Esophagus muscularis mucosa (tissue), 4 donors: ENCODE results near the gene CEP350. TPM values are rescaled to one million over a fixed set of nuclear protein-coding genes. Genes with fewer than 3 reads are reported as not detected.

Experiments used
- DNase-seq: peaks from one replicate; pipeline ENCODE4 v3.0.0-alpha.2; 2017; ENCODE audit errors: extremely low spot score
- H3K27ac ChIP-seq, 4 donors: fragments of 200-600 bp; sonication (generic); replicated peaks in 1 of 4; 1 replicate in 3 of 4; 2 replicates in 1 of 4; pipeline ENCODE4 v1.5.1; 2016 to 2019; ENCODE audit warnings: mild to moderate bottlenecking in 1 of 4
- H3K27me3 ChIP-seq, 4 donors: fragments of 200-600 bp; sonication (generic); one replicate each; pipeline versions ENCODE4 v1.5.1 to v1.6.0; 2016 to 2019
- H3K36me3 ChIP-seq, 4 donors: fragments of 200-600 bp; sonication (generic); one replicate each; pipeline ENCODE4 v1.5.1; 2016 to 2019
- H3K4me1 ChIP-seq, 4 donors: fragments of 200-600 bp; sonication (generic); one replicate each; pipeline ENCODE4 v1.5.1; 2016 to 2019
- H3K4me3 ChIP-seq, 4 donors: fragments of 200-600 bp; sonication (generic); 1 replicate in 2 of 4; 2 replicates in 2 of 4; pipeline ENCODE4 v1.5.1; 2016 to 2019; ENCODE audit warnings: mild to moderate bottlenecking in 4 of 4, moderate library complexity in 1 of 4
- H3K9me3 ChIP-seq, 4 donors: fragments of 200-600 bp; sonication (generic); 1 replicate in 3 of 4; 2 replicates in 1 of 4; pipeline ENCODE4 v1.5.1; 2016 to 2019
- EP300 ChIP-seq: sonication (generic); formaldehyde crosslinking; IDR thresholded peaks from one replicate; pipeline ENCODE4 v1.6.1; 2017; ENCODE audit warnings: antibody characterized with exemption
- POLR2A ChIP-seq: fragments of 450-650 bp; IDR thresholded peaks from one replicate; pipeline ENCODE4 v1.6.1; 2017; ENCODE audit warnings: antibody characterized with exemption, moderate library complexity, mild to moderate bottlenecking, low read depth
- POLR2AphosphoS5 ChIP-seq, 2 donors: sonication (generic); formaldehyde crosslinking; IDR thresholded peaks; one replicate each; pipeline ENCODE4 v1.6.1; 2017; ENCODE audit warnings: antibody characterized with exemption in 2 of 2
- WGBS: methylation state at CpG from one replicate; pipeline ENCODE4 v1.1.5; 2018; 5-methylcytosine and 5-hydroxymethylcytosine counted together
- intact Hi-C: fragments of 100-400 bp; cut with DNase I; formaldehyde crosslinking; loops from one replicate; pipeline ENCODE4 v1.15.1; 2023
- total RNA-seq, 4 donors: library from RNA; depleted of rRNA; stranded (reverse); fragments of >200 nt; gene quantifications; one replicate each; pipeline versions ENCODE4 v1.1.0 to v1.2.1, GENCODE V29; 2016
- TF ChIP-seq, protein P1 (sequence below), 3 experiments: fragments of 200-600 bp in 2 of 3; fragments of 450-650 bp in 1 of 3; sonication (generic) in 2 of 3; IDR thresholded peaks; one replicate each; pipeline ENCODE4 v1.5.1; 2017 to 2019; ENCODE audit warnings: antibody characterized with exemption in 3 of 3, mild to moderate bottlenecking in 2 of 3, moderate library complexity in 1 of 3

Gene CEP350
- total RNA-seq, 4 donors from 2014 or later, result 61.0 to 80.6 (median 65.1) TPM

DNA sequence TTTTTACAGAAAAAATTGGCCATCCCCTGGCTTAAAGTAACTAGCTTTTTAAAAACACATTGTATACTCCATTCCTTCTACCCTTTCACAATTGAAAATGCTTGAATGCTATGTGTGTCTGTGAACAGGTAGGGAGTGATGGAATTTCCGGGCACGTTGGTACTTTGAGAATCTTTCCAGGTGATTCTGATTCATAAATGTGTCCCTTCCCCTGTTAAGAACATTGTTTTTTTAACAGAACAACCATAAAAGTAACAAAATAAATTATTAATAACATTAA is 142.7 kb downstream of the CEP350 start:
- H3K4me3 ChIP-seq, result no peak overlapping the region
- no peak overlapping the region for H3K27ac ChIP-seq
- no peaks in the 10 kb centered on the region for H3K27me3 ChIP-seq
- TF ChIP-seq POLR2A, result no peak
- TF ChIP-seq, protein P1, sequence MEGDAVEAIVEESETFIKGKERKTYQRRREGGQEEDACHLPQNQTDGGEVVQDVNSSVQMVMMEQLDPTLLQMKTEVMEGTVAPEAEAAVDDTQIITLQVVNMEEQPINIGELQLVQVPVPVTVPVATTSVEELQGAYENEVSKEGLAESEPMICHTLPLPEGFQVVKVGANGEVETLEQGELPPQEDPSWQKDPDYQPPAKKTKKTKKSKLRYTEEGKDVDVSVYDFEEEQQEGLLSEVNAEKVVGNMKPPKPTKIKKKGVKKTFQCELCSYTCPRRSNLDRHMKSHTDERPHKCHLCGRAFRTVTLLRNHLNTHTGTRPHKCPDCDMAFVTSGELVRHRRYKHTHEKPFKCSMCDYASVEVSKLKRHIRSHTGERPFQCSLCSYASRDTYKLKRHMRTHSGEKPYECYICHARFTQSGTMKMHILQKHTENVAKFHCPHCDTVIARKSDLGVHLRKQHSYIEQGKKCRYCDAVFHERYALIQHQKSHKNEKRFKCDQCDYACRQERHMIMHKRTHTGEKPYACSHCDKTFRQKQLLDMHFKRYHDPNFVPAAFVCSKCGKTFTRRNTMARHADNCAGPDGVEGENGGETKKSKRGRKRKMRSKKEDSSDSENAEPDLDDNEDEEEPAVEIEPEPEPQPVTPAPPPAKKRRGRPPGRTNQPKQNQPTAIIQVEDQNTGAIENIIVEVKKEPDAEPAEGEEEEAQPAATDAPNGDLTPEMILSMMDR (IDR thresholded peaks at IDR 0.05), result no peak
- no peak for TF ChIP-seq EP300
- no peak for TF ChIP-seq POLR2AphosphoS5 (IDR thresholded peaks at IDR 0.05)
- intact Hi-C loops, result no loop called here
- DNase-seq, result no peak
- H3K36me3 ChIP-seq, result peaks cover 17 to 91% (median 73%) of the 10 kb centered on the region in 4 donors
- H3K4me1 ChIP-seq, result peaks cover 0 to 19% (median 4%) of the 10 kb centered on the region in 4 donors
- no peaks in the 10 kb centered on the region for H3K9me3 ChIP-seq
- WGBS, result 77% methylated on average over 2 of the region's 2 CpGs

DNA sequence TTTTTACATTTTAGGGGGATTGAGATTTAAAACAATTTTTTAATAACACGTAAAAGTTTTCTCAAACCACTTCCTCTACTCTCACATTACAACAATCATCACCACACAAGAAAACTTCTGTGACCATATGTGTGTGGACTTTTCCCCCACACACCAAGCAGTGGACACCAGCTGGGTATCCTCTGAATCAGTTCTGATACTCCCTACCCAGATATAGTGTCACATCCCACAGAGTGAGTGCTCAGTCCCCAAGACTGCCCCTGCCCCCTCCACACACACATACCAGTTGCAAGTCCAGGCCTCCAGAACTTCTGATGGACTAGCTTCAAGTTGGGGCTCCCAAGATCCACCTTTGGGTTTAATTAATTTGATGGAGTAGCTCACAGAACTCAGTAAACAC is 146.8 kb downstream of the CEP350 start:
- H3K4me3 ChIP-seq, result no peak overlapping the region
- TF ChIP-seq POLR2A (no peak), EP300 (no peak), POLR2AphosphoS5 (IDR thresholded peaks at IDR 0.05) (no peak)
- TF ChIP-seq, protein P1 (IDR thresholded peaks at IDR 0.05), result no peak
- WGBS, result 89% methylated on average over 1 of the region's 1 CpG
- no peaks in the 10 kb centered on the region for H3K27me3 ChIP-seq
- peaks cover 0 to 19% (median 4%) of the 10 kb centered on the region in 4 donors for H3K4me1 ChIP-seq
- peaks cover 14 to 65% (median 46%) of the 10 kb centered on the region in 4 donors for H3K36me3 ChIP-seq
- no peak for DNase-seq
- H3K9me3 ChIP-seq, result no peaks in the 10 kb centered on the region
- intact Hi-C loops, result no loop called here
- no peak overlapping the region for H3K27ac ChIP-seq

DNA sequence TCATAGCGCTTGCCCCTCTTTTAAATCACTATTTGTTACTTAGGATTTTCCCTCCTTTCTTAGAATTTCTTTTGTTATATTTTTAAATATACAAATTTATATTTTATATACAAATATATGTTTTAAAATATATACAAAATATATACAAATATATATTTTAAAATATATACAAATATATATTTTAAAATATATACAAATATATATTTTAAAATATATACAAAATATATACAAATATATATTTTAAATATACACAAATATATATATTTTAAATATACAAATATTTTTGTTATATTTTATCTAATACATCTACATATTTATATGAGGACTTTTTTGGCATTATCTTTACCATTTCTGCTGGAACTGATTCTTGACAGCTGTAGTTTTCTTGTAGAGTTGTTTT is 149.2 kb downstream of the CEP350 start:
- Histone ChIP-seq H3K9me3 (no peaks in the 10 kb centered on the region), H3K36me3 (peaks cover 23 to 53% (median 35%) of the 10 kb centered on the region in 4 donors), H3K27me3 (no peaks in the 10 kb centered on the region), H3K27ac (no peak overlapping the region), H3K4me1 (peaks cover 0 to 16% (median 6%) of the 10 kb centered on the region in 4 donors), H3K4me3 (no peak overlapping the region)
- DNase-seq, result no peak
- TF ChIP-seq, protein P1 (IDR thresholded peaks at IDR 0.05), result no peak
- no peak for TF ChIP-seq POLR2AphosphoS5 (IDR thresholded peaks at IDR 0.05)
- no peak for TF ChIP-seq EP300
- TF ChIP-seq POLR2A, result no peak
- intact Hi-C loops, result no loop called here
- 100% methylated on average over 1 of the region's 1 CpG for WGBS

DNA sequence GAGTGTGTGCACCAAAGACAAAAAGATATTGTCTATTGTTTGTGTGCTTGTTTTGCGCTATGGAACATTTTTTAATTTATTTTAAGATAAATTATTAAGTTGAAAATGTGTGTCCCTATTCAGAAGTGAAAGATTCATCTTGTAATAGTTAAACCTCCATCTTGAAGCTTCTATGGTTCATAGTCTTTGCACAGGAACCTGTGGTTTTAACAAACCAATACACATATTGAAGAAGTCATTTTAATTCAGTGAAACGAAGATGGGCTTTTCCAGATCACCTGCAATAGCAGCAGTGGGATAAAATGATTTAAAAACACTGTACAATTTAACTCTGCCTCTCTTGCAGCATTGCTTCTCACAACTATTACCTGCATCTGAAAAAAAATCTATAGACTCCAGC is 157.5 kb downstream of the CEP350 start:
- Histone ChIP-seq H3K4me1 (peaks cover 20 to 52% (median 36%) of the 10 kb centered on the region in 4 donors), H3K27ac (peak overlapping the region in 3 of 4 donors; percentile 34 to 56 (median 53)), H3K9me3 (no peaks in the 10 kb centered on the region), H3K4me3 (no peak overlapping the region), H3K36me3 (peaks cover 11 to 44% (median 29%) of the 10 kb centered on the region in 4 donors), H3K27me3 (no peaks in the 10 kb centered on the region)
- no peak for DNase-seq
- intact Hi-C loops, result no loop called here
- 97% methylated on average over 2 of the region's 2 CpGs for WGBS
- no peak for TF ChIP-seq EP300
- TF ChIP-seq, protein P1 (IDR thresholded peaks at IDR 0.05), result no peak
- TF ChIP-seq POLR2A, result no peak
- TF ChIP-seq POLR2AphosphoS5 (IDR thresholded peaks at IDR 0.05), result no peak

DNA sequence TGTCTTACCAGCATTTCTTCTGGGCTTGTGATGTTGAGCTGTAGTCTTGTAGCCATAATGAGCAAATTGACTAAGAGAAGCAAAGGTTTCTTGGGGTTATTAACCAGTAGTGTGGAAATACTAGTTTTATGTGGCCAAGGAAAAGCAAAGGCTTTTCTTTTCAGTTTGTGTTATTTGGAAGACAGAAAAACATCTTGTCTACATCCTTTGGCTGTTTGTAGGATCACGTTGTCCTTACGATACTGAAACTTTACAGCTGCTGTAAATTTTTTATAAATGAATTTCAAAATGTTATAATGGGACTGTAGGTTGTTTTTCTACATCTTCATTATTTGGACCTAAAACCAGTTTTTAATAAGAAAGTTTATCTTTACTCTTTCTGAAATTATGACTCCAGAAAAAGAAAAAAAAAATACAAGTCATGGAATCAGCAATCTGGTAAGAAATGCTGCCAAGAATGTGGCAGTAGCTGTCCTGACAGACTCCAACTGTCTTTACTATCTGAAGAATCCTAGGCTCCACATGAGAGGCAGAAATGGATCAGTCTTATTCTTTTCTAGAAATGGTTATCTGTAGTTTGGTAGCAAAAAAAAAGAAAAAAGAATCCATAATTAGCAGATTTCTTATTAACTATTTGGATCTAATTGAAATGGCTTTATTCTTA is 158.5 kb downstream of the CEP350 start:
- WGBS, result 64% methylated on average over 2 of the region's 2 CpGs
- TF ChIP-seq POLR2AphosphoS5 (IDR thresholded peaks at IDR 0.05), result peak in 1 of 2 donors; percentile 52
- TF ChIP-seq, protein P1 (IDR thresholded peaks at IDR 0.05), result no peak
- intact Hi-C loops, result no loop called here

More for the DNA sequence above, 158.5 kb downstream of the CEP350 start:
- no peak overlapping the region for H3K4me3 ChIP-seq
- no peaks in the 10 kb centered on the region for H3K27me3 ChIP-seq
- H3K9me3 ChIP-seq, result no peaks in the 10 kb centered on the region
- H3K27ac ChIP-seq, result peak overlapping the region; percentile 34 to 56 (median 46)
- no peak for DNase-seq
- H3K4me1 ChIP-seq, result peaks cover 27 to 46% (median 37%) of the 10 kb centered on the region in 4 donors
- peaks cover 11 to 42% (median 26%) of the 10 kb centered on the region in 4 donors for H3K36me3 ChIP-seq
